GM18505 (cell line): ENCODE data around the gene HMGB1.

Source experiments
- ATAC-seq: cut with Tn5 transposase; IDR thresholded peaks from one replicate; pipeline ENCODE4 v1.9.1; 2021; ENCODE audit not compliant: unreplicated experiment
- POLR2A ChIP-seq: IDR thresholded peaks from 4 replicates; pipeline ENCODE4 v1.6.1; 2011; ENCODE audit warnings: borderline replicate concordance; ENCODE audit not compliant: insufficient read depth, insufficient read length; ENCODE audit errors: extremely low read depth

Gene HMGB1

DNA sequence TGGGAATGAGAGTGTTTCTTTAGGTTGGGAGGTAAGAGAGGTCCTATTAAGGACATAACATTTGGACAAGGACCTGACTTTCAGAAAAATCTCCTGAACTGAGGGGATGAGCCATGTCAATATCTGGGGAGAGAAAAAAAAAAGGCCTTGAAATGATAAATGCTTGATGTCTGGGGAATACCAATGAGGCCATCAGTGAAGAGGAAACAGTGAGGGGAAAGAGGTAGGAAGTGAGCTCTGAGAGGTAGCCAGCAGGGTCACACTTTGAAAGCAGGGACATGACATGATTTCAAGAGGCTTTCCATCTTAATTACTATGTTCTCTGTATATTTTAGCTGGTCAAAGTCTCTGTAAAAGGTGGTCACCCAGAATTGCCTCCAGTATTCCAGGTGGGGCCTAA lies 53.4 kb downstream of the HMGB1 start:
- no peak for ATAC-seq
- TF ChIP-seq POLR2A = no peak

DNA sequence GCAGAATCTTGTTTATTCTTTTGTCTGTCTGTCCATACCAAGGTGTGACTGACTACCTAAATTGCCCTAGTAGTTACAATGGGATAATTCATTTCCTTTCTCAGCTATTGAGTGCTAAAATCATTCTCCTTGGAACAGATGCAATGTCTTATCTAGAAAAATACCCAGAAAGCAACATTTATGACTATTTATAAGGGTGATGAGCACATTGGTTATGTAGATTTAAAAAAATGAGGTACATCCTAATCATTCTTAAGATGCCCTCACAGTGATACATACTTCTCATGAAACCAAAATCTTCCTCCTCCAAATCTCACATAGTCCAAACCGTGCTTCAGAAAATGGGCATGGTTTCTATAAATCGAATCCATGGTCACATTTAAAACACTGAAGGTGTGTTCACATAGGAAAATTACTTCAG lies 55.0 kb downstream of the HMGB1 start:
- no peak for TF ChIP-seq POLR2A
- no peak for ATAC-seq

DNA sequence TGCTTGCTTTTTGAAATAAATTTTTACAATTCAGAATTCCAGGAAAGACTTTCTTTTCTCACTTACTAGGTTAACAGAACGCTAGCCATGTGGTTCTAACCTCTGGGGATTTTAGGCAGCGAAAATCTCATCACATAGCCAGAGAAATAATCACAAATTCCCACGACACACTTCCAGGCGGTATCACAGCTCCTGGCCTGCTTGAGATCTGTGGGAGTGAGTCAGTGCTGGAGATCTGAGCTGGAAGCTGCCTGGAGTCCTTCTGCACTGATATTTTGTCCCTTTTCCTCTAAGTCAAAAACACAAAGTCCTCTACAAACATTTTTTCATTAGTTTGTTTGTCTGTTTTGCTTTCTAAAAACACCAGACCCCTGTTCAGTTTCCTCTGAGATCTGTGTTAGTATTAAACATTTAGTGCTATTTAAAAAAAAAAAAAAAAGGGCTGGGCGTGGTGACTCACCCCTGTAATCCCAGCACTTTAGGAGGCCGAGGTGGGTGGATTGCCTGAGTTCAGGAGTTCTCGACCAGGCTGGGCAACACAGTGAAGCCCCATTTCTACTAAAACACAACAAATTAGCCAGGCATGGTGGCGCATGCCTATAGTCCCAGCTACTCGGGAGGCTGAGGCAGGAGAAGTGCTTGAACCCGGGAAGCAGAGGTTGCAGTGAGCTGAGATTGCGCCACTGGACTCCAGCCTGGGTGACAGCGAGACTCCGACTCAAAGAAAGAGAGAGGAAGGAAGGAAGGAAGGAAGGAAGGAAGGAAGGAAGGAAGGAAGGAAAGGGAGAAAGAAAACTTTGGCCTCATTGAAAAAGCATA lies 55.6 kb downstream of the HMGB1 start:
- TF ChIP-seq POLR2A = no peak
- no peak for ATAC-seq

DNA sequence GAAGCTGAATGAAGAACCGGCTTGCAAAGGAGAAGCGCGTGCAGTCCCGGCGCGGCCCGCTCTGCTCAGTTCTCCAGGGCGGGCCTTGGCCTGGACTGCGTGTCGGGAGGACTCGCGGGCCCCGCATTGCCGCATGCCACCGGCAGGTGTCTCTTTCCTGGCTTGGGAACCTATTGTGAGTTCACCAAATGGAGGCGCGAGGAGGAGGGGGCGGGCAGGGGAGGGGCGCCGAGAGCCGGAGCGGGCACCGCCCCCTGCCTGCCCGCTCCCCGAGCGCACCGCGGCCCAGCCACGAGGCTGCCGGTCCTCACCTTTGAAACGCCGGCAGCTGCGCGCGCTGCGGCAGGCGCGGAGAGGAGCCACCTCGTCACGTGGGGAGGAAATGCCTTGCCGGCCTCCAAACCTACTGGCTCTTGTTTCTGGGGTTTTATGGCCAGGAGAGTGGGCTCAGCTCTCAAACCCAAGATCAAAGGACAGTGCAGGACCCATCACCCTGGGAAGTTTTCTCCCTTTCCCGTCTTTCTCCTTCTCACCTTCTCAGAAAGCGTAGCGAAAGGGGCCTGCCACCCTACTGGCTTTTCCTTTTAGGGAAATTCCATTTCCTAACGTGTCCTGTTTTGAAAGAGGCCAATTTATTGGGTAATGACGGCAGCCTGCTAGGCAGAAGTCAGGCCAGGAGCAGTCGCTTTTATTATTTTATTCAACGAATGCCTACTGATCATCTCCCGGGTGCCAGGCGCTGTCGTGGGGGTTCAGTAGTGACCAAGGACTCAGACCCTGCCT lies 57.2 kb downstream of the HMGB1 start:
- peak; percentile 93 for ATAC-seq
- peak; percentile 46 for TF ChIP-seq POLR2A

- TF ChIP-seq POLR2A = no peak
- ATAC-seq = no peak
These were observed 58.8 kb downstream of the HMGB1 start for GRCh38 chr13:30406779-30407416.
